HEK293T (cell line): ENCODE measurements around the gene DOCK1.

Source experiments
- CTCF ChIA-PET: fragments of 350-600 bp; formaldehyde crosslinking; extraction: SDS; loops from one replicate; lab custom pipeline; 2021; ENCODE audit warnings: antibody characterized with exemption, inconsistent platforms; lab: Yijun Ruan, JAX
- POLR2A ChIA-PET: fragments of 350-600 bp; formaldehyde crosslinking; extraction: SDS; loops from one replicate; lab custom pipeline; 2020; ENCODE audit warnings: antibody characterized with exemption, inconsistent platforms; lab: Yijun Ruan, JAX
- DNase-seq: peaks from one replicate; pipeline ENCODE4 v3.0.0; 2012; ENCODE audit warnings: mixed read lengths; ENCODE audit errors: extremely low spot score
- ARNT ChIP-seq: fragments of 450-650 bp; IDR thresholded peaks from 2 replicates; pipeline ENCODE4 v1.6.1; 2017; ENCODE audit warnings: mild to moderate bottlenecking
- BHLHE40 ChIP-seq: fragments of 450-650 bp; IDR thresholded peaks from 2 replicates; pipeline ENCODE4 v1.6.1; 2016; ENCODE audit warnings: mild to moderate bottlenecking, moderate library complexity, borderline replicate concordance
- CTBP1 ChIP-seq: fragments of 450-650 bp; IDR thresholded peaks from 2 replicates; pipeline ENCODE4 v1.6.1; 2016; ENCODE audit warnings: borderline replicate concordance
- ELF4 ChIP-seq: fragments of 450-650 bp; IDR thresholded peaks from 2 replicates; pipeline ENCODE4 v1.6.1; 2017; ENCODE audit warnings: antibody characterized with exemption
- FOXA1 ChIP-seq: fragments of 450-650 bp; IDR thresholded peaks from 2 replicates; pipeline ENCODE4 v1.6.1; 2016; ENCODE audit warnings: mild to moderate bottlenecking
- FOXK2 ChIP-seq: fragments of 450-650 bp; IDR thresholded peaks from 2 replicates; pipeline ENCODE4 v1.6.1; 2016; ENCODE audit warnings: mild to moderate bottlenecking
- FOXM1 ChIP-seq: fragments of 450-650 bp; IDR thresholded peaks from 2 replicates; pipeline ENCODE4 v1.6.1; 2017; ENCODE audit warnings: mild to moderate bottlenecking, borderline replicate concordance
- HDGF ChIP-seq: fragments of 450-650 bp; IDR thresholded peaks from 2 replicates; pipeline ENCODE4 v1.6.1; 2017; ENCODE audit warnings: antibody characterized with exemption, borderline replicate concordance
- L3MBTL2 ChIP-seq: fragments of 450-650 bp; conservative IDR thresholded peaks from 2 replicates; pipeline ENCODE4 v1.6.1; 2016; ENCODE audit warnings: mild to moderate bottlenecking
- LEF1 ChIP-seq: fragments of 450-650 bp; IDR thresholded peaks from 2 replicates; pipeline ENCODE4 v1.6.1; 2017; ENCODE audit warnings: mild to moderate bottlenecking, borderline replicate concordance
- NFRKB ChIP-seq: fragments of 450-650 bp; IDR thresholded peaks from 2 replicates; pipeline ENCODE4 v1.6.1; 2016; ENCODE audit warnings: mild to moderate bottlenecking, moderate library complexity
- SP1 ChIP-seq: fragments of 450-650 bp; IDR thresholded peaks from 2 replicates; pipeline ENCODE4 v1.6.1; 2017
- SUZ12 ChIP-seq: fragments of 450-650 bp; IDR thresholded peaks from 2 replicates; pipeline ENCODE4 v1.6.1; 2016; ENCODE audit warnings: mild to moderate bottlenecking
- TARDBP ChIP-seq: fragments of 450-650 bp; IDR thresholded peaks from 2 replicates; pipeline ENCODE4 v1.6.1; 2016
- ZNF384 ChIP-seq: fragments of 450-650 bp; IDR thresholded peaks from 2 replicates; pipeline ENCODE4 v1.6.1; 2016
- TF ChIP-seq, protein P1 (sequence below): fragments of 450-650 bp; IDR thresholded peaks from 2 replicates; pipeline ENCODE4 v1.6.1; 2016

DOCK1 gene

DNA sequence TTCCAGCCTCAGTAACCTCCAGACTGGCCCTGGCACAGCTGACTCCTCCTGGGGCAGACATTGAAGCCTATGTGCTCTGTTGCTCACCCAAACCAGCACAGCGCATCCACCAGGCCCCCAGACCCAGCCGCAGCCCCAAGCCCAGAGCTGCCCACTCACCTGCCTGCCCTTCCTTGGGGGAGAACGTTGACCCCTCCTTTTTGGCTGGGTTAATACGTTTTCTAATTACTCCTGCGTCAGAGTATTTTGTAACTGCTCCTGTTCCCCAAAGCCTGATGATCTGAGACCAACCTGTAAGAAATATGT lies 536.9 kb downstream of the DOCK1 start:
- ChIA-PET CTCF (no interaction called here), POLR2A (no interaction called here)
- TF ChIP-seq ARNT (no peak), NFRKB (no peak), ELF4 (no peak), FOXM1 (no peak), ZNF384 (no peak), L3MBTL2 (no peak), BHLHE40 (no peak)
- TF ChIP-seq, protein P1, sequence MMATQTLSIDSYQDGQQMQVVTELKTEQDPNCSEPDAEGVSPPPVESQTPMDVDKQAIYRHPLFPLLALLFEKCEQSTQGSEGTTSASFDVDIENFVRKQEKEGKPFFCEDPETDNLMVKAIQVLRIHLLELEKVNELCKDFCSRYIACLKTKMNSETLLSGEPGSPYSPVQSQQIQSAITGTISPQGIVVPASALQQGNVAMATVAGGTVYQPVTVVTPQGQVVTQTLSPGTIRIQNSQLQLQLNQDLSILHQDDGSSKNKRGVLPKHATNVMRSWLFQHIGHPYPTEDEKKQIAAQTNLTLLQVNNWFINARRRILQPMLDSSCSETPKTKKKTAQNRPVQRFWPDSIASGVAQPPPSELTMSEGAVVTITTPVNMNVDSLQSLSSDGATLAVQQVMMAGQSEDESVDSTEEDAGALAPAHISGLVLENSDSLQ, result no peak
- DNase-seq, result no peak

DNA sequence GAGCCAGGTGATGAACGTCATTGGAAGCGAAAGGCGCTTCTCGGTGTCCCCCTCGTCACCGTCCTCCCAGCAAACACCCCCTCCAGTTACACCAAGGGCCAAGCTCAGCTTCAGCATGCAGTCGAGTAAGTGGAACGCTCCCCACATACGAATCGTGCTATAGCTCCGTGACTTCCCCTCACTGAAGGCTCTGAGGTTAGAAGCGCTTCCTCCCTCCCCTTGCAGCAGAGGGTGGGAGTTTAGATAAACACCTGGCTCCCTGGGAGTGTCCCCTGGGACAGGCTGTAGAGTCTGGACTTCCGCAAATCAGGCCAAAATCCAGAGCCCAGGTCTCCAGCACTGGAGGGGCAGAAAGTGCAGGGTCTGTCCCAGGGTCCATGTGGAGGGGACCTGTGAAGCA lies 538.9 kb downstream of the DOCK1 start:
- no peak for DNase-seq
- TF ChIP-seq SP1 (no peak), LEF1 (no peak), NFRKB (no peak), FOXK2 (no peak), FOXA1 (no peak), BHLHE40 (no peak), FOXM1 (no peak)
- TF ChIP-seq, protein P1, result no peak
- ChIA-PET POLR2A (no interaction called here), CTCF (no interaction called here)

- CTCF ChIA-PET, result no interaction called here
- DNase-seq, result no peak
- POLR2A ChIA-PET, result no interaction called here
- TF ChIP-seq CTBP1, result no peak
- no peak for TF ChIP-seq FOXA1
- no peak for TF ChIP-seq BHLHE40
- TF ChIP-seq LEF1, result no peak
- TF ChIP-seq SP1, result no peak
- no peak for TF ChIP-seq SUZ12
- TF ChIP-seq ZNF384, result no peak
- no peak for TF ChIP-seq FOXM1
- no peak for TF ChIP-seq NFRKB
- no peak for TF ChIP-seq ELF4
- TF ChIP-seq TARDBP, result no peak
- TF ChIP-seq ARNT, result no peak
- TF ChIP-seq, protein P1, result no peak
- no peak for TF ChIP-seq HDGF
- TF ChIP-seq FOXK2, result no peak
- no peak for TF ChIP-seq L3MBTL2
Measured at GRCh38 chr10:127447197-127447596, 542.0 kb downstream of the DOCK1 start.

- no peak for TF ChIP-seq HDGF
- TF ChIP-seq, protein P1, result no peak; the same call in 1 of the 2 replicates
- no peak for TF ChIP-seq FOXM1
- no peak for TF ChIP-seq CTBP1
- no peak for DNase-seq
- CTCF ChIA-PET, result no interaction called here
- POLR2A ChIA-PET, result no interaction called here
Measured at GRCh38 chr10:127449490-127449889, 544.3 kb downstream of the DOCK1 start.

DNA sequence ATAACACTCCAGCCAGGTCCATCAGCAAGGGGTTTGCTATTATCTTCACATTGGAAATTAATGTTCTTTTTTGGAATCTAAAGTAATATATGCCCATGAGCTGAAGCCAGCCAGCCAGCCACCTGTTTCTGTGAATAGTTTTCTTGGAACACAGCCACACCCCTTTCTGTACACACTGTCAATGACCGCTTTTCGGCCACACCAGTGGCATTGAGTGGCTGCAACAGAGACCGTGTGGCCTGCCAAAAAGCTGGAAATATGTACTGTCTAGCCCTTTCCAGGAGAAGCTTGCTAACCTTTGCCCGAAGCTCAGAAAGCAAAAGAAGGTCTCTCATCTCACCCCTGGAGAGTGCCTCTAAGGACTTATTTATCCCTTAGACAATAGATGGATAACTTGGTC lies 545.4 kb downstream of the DOCK1 start:
- TF ChIP-seq HDGF (no peak), LEF1 (no peak)
- DNase-seq, result no peak
- CTCF ChIA-PET, result no interaction called here
- POLR2A ChIA-PET, result no interaction called here

- no peak for DNase-seq
- POLR2A ChIA-PET, result no interaction called here
- CTCF ChIA-PET, result interaction anchor here (0.5 kb wide), 1 partner anchor 17 kb away, joined by 3 read pairs; no protein-coding TSS in a partner anchor
- TF ChIP-seq HDGF, result no peak
- no peak for TF ChIP-seq ELF4
- TF ChIP-seq L3MBTL2, result no peak
- no peak for TF ChIP-seq SUZ12
- no peak for TF ChIP-seq ARNT
- TF ChIP-seq BHLHE40, result no peak
- no peak for TF ChIP-seq FOXA1
- TF ChIP-seq FOXK2, result no peak
- TF ChIP-seq TARDBP, result no peak
- no peak for TF ChIP-seq NFRKB
- TF ChIP-seq SP1, result no peak
- TF ChIP-seq CTBP1, result no peak
- TF ChIP-seq FOXM1, result no peak
- TF ChIP-seq ZNF384, result no peak
Measured at GRCh38 chr10:127451628-127452027, 546.4 kb downstream of the DOCK1 start.

DNA sequence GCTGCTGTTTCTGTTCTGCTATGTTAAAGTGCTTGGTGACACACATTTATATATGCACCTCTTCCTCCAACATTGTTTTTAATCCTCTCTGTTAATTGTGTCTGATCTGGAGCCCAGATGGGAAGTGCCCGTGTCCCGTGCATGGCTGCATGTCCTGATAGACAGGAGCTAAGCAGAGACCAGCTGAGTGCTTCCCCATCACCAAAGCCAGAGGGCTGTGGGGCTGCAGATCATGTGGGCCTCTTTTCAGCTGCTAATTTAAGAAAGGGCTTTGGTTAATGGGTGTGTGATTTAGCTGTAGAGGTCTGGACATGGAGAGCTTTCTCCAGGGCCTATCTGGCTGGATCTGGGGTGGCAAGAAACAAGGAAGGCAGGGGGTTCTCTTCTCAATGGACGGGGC lies 547.3 kb downstream of the DOCK1 start:
- CTCF ChIA-PET, result no interaction called here
- no peak for DNase-seq

More for the DNA sequence above, 547.3 kb downstream of the DOCK1 start:
- POLR2A ChIA-PET, result no interaction called here
- TF ChIP-seq NFRKB, result no peak
- TF ChIP-seq SUZ12, result no peak
- TF ChIP-seq LEF1, result no peak
- no peak for TF ChIP-seq CTBP1
- no peak for TF ChIP-seq TARDBP
- TF ChIP-seq L3MBTL2, result no peak
